Measurements from ENCODE around the gene MRPL52.
"Not testable (repeated sequence)": the region's sequence is repeated elsewhere in the genome, so short reads cannot be mapped to it uniquely, and the experiment has no call there.

Gene MRPL52

GRCh38 chr14:22854963-22855724 lies 25.5 kb downstream of the MRPL52 start:
- no peak for DNase-seq

- DNase-seq, result no peak
Measured at GRCh38 chr14:22856428-22856827, 26.7 kb downstream of the MRPL52 start.

GRCh38 chr14:22860377-22860776 lies 30.7 kb downstream of the MRPL52 start:
- not testable (repeated sequence) for DNase-seq

GRCh38 chr14:22861651-22862050 lies 32.0 kb downstream of the MRPL52 start:
- no peak for DNase-seq

GRCh38 chr14:22864979-22865378 lies 35.3 kb downstream of the MRPL52 start:
- DNase-seq, result no peak

- no peak for DNase-seq
Measured at GRCh38 chr14:22865424-22866405, 36.0 kb downstream of the MRPL52 start.

- DNase-seq, result no peak
Measured at GRCh38 chr14:22866874-22867273, 37.2 kb downstream of the MRPL52 start.

GRCh38 chr14:22870811-22871223 lies 41.1 kb downstream of the MRPL52 start:
- DNase-seq, result no peak

GRCh38 chr14:22871224-22872032 lies 41.7 kb downstream of the MRPL52 start, which contains the start of gene LRP10:
Gene LRP10 (plus strand): TSS chr14:22871740. CDS start chr14:22872304, 564 bp downstream.
- DNase-seq, result peak; percentile 31

GRCh38 chr14:22872033-22872832 lies 42.5 kb downstream of the MRPL52 start:
- peak; percentile 92 for DNase-seq

GRCh38 chr14:22872833-22873520 lies 43.3 kb downstream of the MRPL52 start:
- no peak for DNase-seq

- DNase-seq, result no peak
Measured at GRCh38 chr14:22875003-22875747, 45.5 kb downstream of the MRPL52 start.

GRCh38 chr14:22875748-22876319 lies 46.1 kb downstream of the MRPL52 start:
- no peak for DNase-seq

GRCh38 chr14:22877000-22877501 lies 47.4 kb downstream of the MRPL52 start:
- DNase-seq, result no peak

- DNase-seq, result no peak
Measured at GRCh38 chr14:22878271-22879246, 48.9 kb downstream of the MRPL52 start.

GRCh38 chr14:22882064-22882463 lies 52.4 kb downstream of the MRPL52 start:
- no peak for DNase-seq

GRCh38 chr14:22882529-22883172 lies 53.0 kb downstream of the MRPL52 start:
- DNase-seq, result peak; percentile 84

Data from NCI-H1694 (cell line).